HEK293 (cell line): ENCODE data around the gene IZUMO1R.

Experiments used
- BCL11A ChIP-seq: fragments of 450-650 bp; formaldehyde crosslinking; IDR thresholded peaks from 2 replicates; pipeline ENCODE4 v1.5.1; 2016; ENCODE audit warnings: low read depth, missing biosample characterization, missing genetic modification characterization
- CTCF ChIP-seq: fragments of 450-650 bp; formaldehyde crosslinking; IDR thresholded peaks from 2 replicates; pipeline ENCODE4 v1.5.1; 2016; ENCODE audit warnings: missing biosample characterization, missing genetic modification characterization
- OVOL3 ChIP-seq: fragments of 450-650 bp; formaldehyde crosslinking; IDR thresholded peaks from 2 replicates; pipeline ENCODE4 v1.5.1; 2016; ENCODE audit warnings: missing biosample characterization, missing genetic modification characterization
- PATZ1 ChIP-seq: fragments of 450-650 bp; formaldehyde crosslinking; IDR thresholded peaks from 2 replicates; pipeline ENCODE4 v1.5.1; 2016; ENCODE audit warnings: missing biosample characterization, missing genetic modification characterization
- TCF7L2 ChIP-seq: IDR thresholded peaks from 2 replicates; pipeline ENCODE4 v1.6.1; 2011; ENCODE audit warnings: low read depth, mild to moderate bottlenecking, inconsistent platforms, low read length, moderate library complexity, borderline replicate concordance
- ZNF121 ChIP-seq: fragments of 450-650 bp; formaldehyde crosslinking; IDR thresholded peaks from 2 replicates; pipeline ENCODE4 v1.5.1; 2016; ENCODE audit warnings: missing biosample characterization, missing genetic modification characterization
- ZNF274 ChIP-seq, 2 experiments: fragments of 200-500 bp in 1 of 2; fragments of 450-650 bp in 1 of 2; sonication (Bioruptor generic) in 1 of 2; formaldehyde crosslinking in 1 of 2; IDR thresholded peaks; 2 replicates each; pipeline versions ENCODE4 v1.5.1 to v1.6.1; 2014 to 2016; ENCODE audit warnings: borderline replicate concordance in 1 of 2, inconsistent platforms in 1 of 2, low read length in 1 of 2, missing biosample characterization in 1 of 2, missing genetic modification characterization in 1 of 2
- ZNF302 ChIP-seq: fragments of 450-650 bp; formaldehyde crosslinking; IDR thresholded peaks from 2 replicates; pipeline ENCODE4 v1.5.1; 2016; ENCODE audit warnings: missing biosample characterization, missing genetic modification characterization, low read depth
- ZNF843 ChIP-seq: fragments of 450-650 bp; formaldehyde crosslinking; IDR thresholded peaks from 2 replicates; pipeline ENCODE4 v1.5.1; 2016; ENCODE audit warnings: missing biosample characterization, missing genetic modification characterization

GRCh38 chr11:94322501-94322900 lies 18.1 kb downstream of the IZUMO1R start:
- TF ChIP-seq ZNF274 (IDR thresholded peaks at IDR 0.05; ENCODE audit: low read length) (no peak), ZNF274 (tag by site-specific recombination; IDR thresholded peaks at IDR 0.05; ENCODE audit: borderline replicate concordance) (no peak), ZNF121 (no peak), OVOL3 (tag by site-specific recombination) (no peak), CTCF (tag by site-specific recombination) (no peak), PATZ1 (tag by site-specific recombination) (no peak), BCL11A (tag by site-specific recombination) (no peak), TCF7L2 (no peak), ZNF302 (tag by site-specific recombination) (no peak), ZNF843 (no peak)
